Loucy (cell line): ENCODE measurements around the gene GNB1.
A peak's percentile ranks its signal among the peaks of the same experiment; 100 is the strongest.

ENCODE experiments used
- H2AFZ ChIP-seq: fragments of 200-600 bp; sonication (generic); 2 replicates; pipeline ENCODE4 v1.6.0; 2016; ENCODE audit warnings: antibody characterized with exemption, mild to moderate bottlenecking, low read length, moderate library complexity
- H3F3A ChIP-seq: fragments of 200-600 bp; 2 replicates; pipeline ENCODE4 v1.6.0; 2016; ENCODE audit warnings: antibody characterized with exemption, low read depth, mild to moderate bottlenecking
- H3K27me3 ChIP-seq: fragments of 200-600 bp; sonication (generic); 2 replicates; pipeline ENCODE4 v1.6.1; 2014; ENCODE audit warnings: low read length, mild to moderate bottlenecking; ENCODE audit not compliant: insufficient read depth, poor library complexity, severe bottlenecking
- H3K36me3 ChIP-seq: fragments of 200-600 bp; sonication (generic); 2 replicates; pipeline ENCODE4 v1.6.1; 2016; ENCODE audit warnings: low read length; ENCODE audit not compliant: insufficient read depth
- H3K4me1 ChIP-seq: fragments of 200-600 bp; sonication (generic); 2 replicates; pipeline ENCODE4 v1.5.1; 2014; ENCODE audit warnings: low read length, mild to moderate bottlenecking; ENCODE audit not compliant: insufficient read depth, poor library complexity, severe bottlenecking
- H3K4me2 ChIP-seq: fragments of 200-600 bp; sonication (generic); 2 replicates; pipeline ENCODE4 v1.6.0; 2014; ENCODE audit warnings: antibody characterized with exemption, low read length, low read depth, mild to moderate bottlenecking; ENCODE audit not compliant: poor library complexity, severe bottlenecking
- H3K4me3 ChIP-seq: fragments of 200-600 bp; sonication (generic); 2 replicates; pipeline ENCODE4 v1.5.1; 2014; ENCODE audit warnings: low read length, mild to moderate bottlenecking, mixed read lengths; ENCODE audit not compliant: poor library complexity, severe bottlenecking
- H3K79me2 ChIP-seq: fragments of 200-600 bp; sonication (generic); 2 replicates; pipeline ENCODE4 v1.6.1; 2014; ENCODE audit warnings: low read length; ENCODE audit not compliant: insufficient read depth
- H3K9ac ChIP-seq: fragments of 200-600 bp; sonication (generic); 2 replicates; pipeline ENCODE4 v1.6.0; 2014; ENCODE audit warnings: mild to moderate bottlenecking, low read depth, low read length, moderate library complexity; ENCODE audit not compliant: poor library complexity, severe bottlenecking
- H3K9me2 ChIP-seq: fragments of 200-600 bp; sonication (generic); replicated peaks from 2 replicates; pipeline ENCODE4 v1.6.1; 2016; ENCODE audit warnings: low read depth, low read length, mixed read lengths
- H3K9me3 ChIP-seq: fragments of 200-600 bp; sonication (generic); 2 replicates; pipeline ENCODE4 v1.6.1; 2014; ENCODE audit warnings: mild to moderate bottlenecking, antibody characterized with exemption, low read length, low read depth; ENCODE audit not compliant: insufficient read depth
- H4K20me1 ChIP-seq: fragments of 200-600 bp; sonication (generic); 2 replicates; pipeline ENCODE4 v1.6.0; 2014; ENCODE audit warnings: antibody characterized with exemption, low read length, mild to moderate bottlenecking; ENCODE audit not compliant: insufficient read depth, poor library complexity, severe bottlenecking
- CTCF ChIP-seq: fragments of 200-600 bp; sonication (generic); conservative IDR thresholded peaks from 2 replicates; pipeline ENCODE4 v1.5.1; 2014; ENCODE audit warnings: mild to moderate bottlenecking, antibody characterized with exemption, low read length
- EZH2phosphoT487 ChIP-seq: fragments of 200-600 bp; IDR thresholded peaks from 2 replicates; pipeline ENCODE4 v1.6.1; 2018; ENCODE audit warnings: antibody characterized with exemption, mild to moderate bottlenecking, moderate library complexity, borderline replicate concordance

GNB1 gene

GRCh38 chr1:1797731-1798341 lies 93.1 kb downstream of the GNB1 start:
- Histone ChIP-seq H3K36me3 (peaks cover 96% of the 10 kb centered on the region; the same call in 1 of the 2 replicates), H3K9ac (no peak overlapping the region), H3F3A (no peaks in the 10 kb centered on the region), H3K4me3 (no peak overlapping the region), H3K79me2 (peaks cover 53% of the 10 kb centered on the region; the same call in 1 of the 2 replicates), H2AFZ (no peak overlapping the region), H3K27me3 (no peaks in the 10 kb centered on the region), H3K4me1 (no peaks in the 10 kb centered on the region), H3K9me3 (no peaks in the 10 kb centered on the region), H4K20me1 (peaks cover 39% of the 10 kb centered on the region), H3K4me2 (no peak overlapping the region), H3K9me2 (no peaks in the 10 kb centered on the region)
- TF ChIP-seq CTCF (no peak), EZH2phosphoT487 (no peak)

GRCh38 chr1:1796466-1796865 lies 94.4 kb downstream of the GNB1 start:
- Histone ChIP-seq H4K20me1 (peaks cover 35% of the 10 kb centered on the region), H3K4me3 (no peak overlapping the region)

GRCh38 chr1:1794999-1795398 lies 95.9 kb downstream of the GNB1 start:
- Histone ChIP-seq H3K4me1 (no peaks in the 10 kb centered on the region), H4K20me1 (peaks cover 30% of the 10 kb centered on the region), H2AFZ (no peak overlapping the region), H3K36me3 (peaks cover 94% of the 10 kb centered on the region; the same call in 1 of the 2 replicates), H3K9me2 (no peaks in the 10 kb centered on the region), H3K9ac (no peak overlapping the region), H3K27me3 (no peaks in the 10 kb centered on the region), H3K4me3 (no peak overlapping the region), H3K4me2 (no peak overlapping the region), H3F3A (no peaks in the 10 kb centered on the region), H3K9me3 (no peaks in the 10 kb centered on the region), H3K79me2 (peaks cover 32% of the 10 kb centered on the region; the same call in 1 of the 2 replicates)
- TF ChIP-seq CTCF (no peak), EZH2phosphoT487 (no peak)

More at GRCh38 chr1:1796466-1796865, 94.4 kb downstream of the GNB1 start:
- peaks cover 96% of the 10 kb centered on the region; the same call in 1 of the 2 replicates for H3K36me3 ChIP-seq
- no peak overlapping the region for H3K4me2 ChIP-seq
- H3K9me3 ChIP-seq, result no peaks in the 10 kb centered on the region
- no peaks in the 10 kb centered on the region for H3K9me2 ChIP-seq
- H3K79me2 ChIP-seq, result peaks cover 45% of the 10 kb centered on the region; the same call in 1 of the 2 replicates
- H2AFZ ChIP-seq, result no peak overlapping the region
- no peaks in the 10 kb centered on the region for H3K27me3 ChIP-seq
- H3F3A ChIP-seq, result no peaks in the 10 kb centered on the region
- no peak overlapping the region for H3K9ac ChIP-seq
- TF ChIP-seq CTCF (peak; percentile 45), EZH2phosphoT487 (no peak)
- H3K4me1 ChIP-seq, result no peaks in the 10 kb centered on the region
